K562 (cell line): ENCODE results near the gene SMCO1. TPM values are rescaled to one million over a fixed set of nuclear protein-coding genes. Genes with fewer than 3 reads are reported as not detected.

Experiments
- ATAC-seq: fragments of 200-7000 bp; cut with Tn5 transposase; 3 replicates; pipeline ENCODE4 v1.9.1; 2020; ENCODE audit warnings: moderate library complexity
- BruUV-seq: library from RNA; stranded (reverse); fragments of 400-500 nt; replicated peaks from 2 replicates; lab custom pipeline; 2021; lab: Mats Ljungman, UMichigan
- CTCF ChIA-PET: fragments of 300-600 bp; formaldehyde crosslinking; extraction: SDS; loops from one replicate; lab custom pipeline; 2021; ENCODE audit warnings: low intra/inter-chr PET ratio; lab: Yijun Ruan, JAX
- POLR2A ChIA-PET: fragments of 300-600, 350-650 bp; sonication (Branson Sonifier 250); formaldehyde crosslinking; extraction: SDS; loops from one replicate; lab custom pipeline; 2021; ENCODE audit warnings: antibody characterized with exemption, inconsistent platforms; lab: Yijun Ruan, JAX
- DNase-seq, 4 experiments: peaks; one replicate each; pipeline versions ENCODE4 v3.0.0 to v3.0.0-alpha.2; 2011 to 2018; ENCODE audit warnings: low spot score in 3 of 4, mixed read lengths in 3 of 4; ENCODE audit errors: extremely low read depth in 1 of 4
- FAIRE-seq: peaks from 2 replicates; lab custom pipeline; 2011; peaks lifted over from hg19 to GRCh38; lab: Jason Lieb, UNC
- H2AFZ ChIP-seq: 2 replicates; pipeline ENCODE4 v1.6.0; 2011; ENCODE audit warnings: low read depth, low read length, control low read depth, inconsistent platforms
- H3K27ac ChIP-seq: fragments of 200-600 bp; 3 replicates; pipeline ENCODE4 v1.8.0; 2011; ENCODE audit warnings: low read depth, mild to moderate bottlenecking, control low read depth, inconsistent platforms, low read length, moderate library complexity, mixed read lengths; ENCODE audit errors: extremely low read depth
- H3K27me3 ChIP-seq, 2 experiments: fragments of 300-600 bp in 1 of 2; 2 replicates in 1 of 2; 3 replicates in 1 of 2; pipeline versions ENCODE4 v1.6.0 to v1.8.0; 2011; ENCODE audit warnings: inconsistent platforms in 2 of 2, low read length in 2 of 2, mild to moderate bottlenecking in 1 of 2, mixed read lengths in 1 of 2, moderate library complexity in 1 of 2; ENCODE audit not compliant: control insufficient read depth in 2 of 2, insufficient read depth in 2 of 2
- H3K36me3 ChIP-seq: fragments of 300-600 bp; 3 replicates; pipeline ENCODE4 v1.8.0; 2011; ENCODE audit warnings: mild to moderate bottlenecking, low read length, inconsistent platforms; ENCODE audit not compliant: control insufficient read depth, insufficient read depth
- H3K4me1 ChIP-seq, 2 experiments: fragments of 200-600 bp in 1 of 2; replicated peaks in 1 of 2; 2 replicates in 1 of 2; 3 replicates in 1 of 2; pipeline versions ENCODE4 v1.5.1 to v1.8.0; 2011; ENCODE audit warnings: inconsistent platforms in 2 of 2, low read length in 2 of 2, mild to moderate bottlenecking in 1 of 2, mixed read lengths in 1 of 2, moderate library complexity in 1 of 2; ENCODE audit not compliant: control insufficient read depth in 2 of 2, insufficient read depth in 2 of 2
- H3K4me2 ChIP-seq: 2 replicates; pipeline ENCODE4 v1.6.1; 2011; ENCODE audit warnings: low read length, control low read depth, inconsistent platforms, mixed read lengths; ENCODE audit not compliant: insufficient read depth
- H3K4me3 ChIP-seq: fragments of 200-600 bp; sonication (generic), shearing (Covaris generic); 2 replicates; pipeline ENCODE4 v1.5.1; 2016; ENCODE audit warnings: control low read depth, inconsistent platforms
- H3K79me2 ChIP-seq: fragments of 200-600 bp; 3 replicates; pipeline ENCODE4 v1.8.0; 2011; ENCODE audit warnings: low read length, inconsistent platforms; ENCODE audit not compliant: control insufficient read depth, insufficient read depth
- H3K9ac ChIP-seq, 2 experiments: 2 replicates each; pipeline versions ENCODE4 v1.6.0 to v1.6.1; 2011; ENCODE audit warnings: low read depth in 2 of 2, low read length in 2 of 2, control low read depth in 1 of 2, inconsistent platforms in 1 of 2, mild to moderate bottlenecking in 1 of 2, mixed read lengths in 1 of 2; ENCODE audit not compliant: insufficient read depth in 1 of 2
- H3K9me1 ChIP-seq: one replicate; pipeline ENCODE4 v1.6.0; 2011; ENCODE audit warnings: inconsistent platforms, mild to moderate bottlenecking, low read length, moderate library complexity; ENCODE audit not compliant: control insufficient read depth, insufficient read depth
- H3K9me3 ChIP-seq: replicated peaks from 2 replicates; pipeline ENCODE4 v1.5.1; 2011; ENCODE audit warnings: low read depth, low read length, inconsistent platforms; ENCODE audit not compliant: control insufficient read depth, insufficient read depth
- H4K20me1 ChIP-seq: replicated peaks from 2 replicates; pipeline ENCODE4 v1.6.1; 2011; ENCODE audit warnings: low read length, inconsistent platforms, mixed read lengths; ENCODE audit not compliant: control insufficient read depth, insufficient read depth
- CBX2 ChIP-seq: fragments of 200-600 bp; sonication (generic); IDR thresholded peaks from one replicate; pipeline ENCODE4 v1.6.1; 2012; ENCODE audit warnings: mild to moderate bottlenecking, low read length, inconsistent platforms; ENCODE audit not compliant: insufficient read depth, poor library complexity, severe bottlenecking
- DNMT1 ChIP-seq: fragments of 450-650 bp; IDR thresholded peaks from 2 replicates; pipeline ENCODE4 v1.6.1; 2016; ENCODE audit warnings: antibody characterized with exemption, mild to moderate bottlenecking
- DPF2 ChIP-seq: fragments of 450-650 bp; IDR thresholded peaks from 2 replicates; pipeline ENCODE4 v1.6.1; 2016
- FOXA3 ChIP-seq, 2 experiments: fragments of 450-650 bp in 1 of 2; sonication (generic) in 1 of 2; formaldehyde crosslinking; IDR thresholded peaks in 1 of 2; conservative IDR thresholded peaks in 1 of 2; 2 replicates each; pipeline versions ENCODE4 v1.4.0 to v1.8.0; 2020 to 2022; ENCODE audit warnings: mild to moderate bottlenecking in 2 of 2, missing genetic modification reagents in 1 of 2
- FOXK2 ChIP-seq, 2 experiments: fragments of 450-650 bp; IDR thresholded peaks in 1 of 2; conservative IDR thresholded peaks in 1 of 2; 2 replicates each; pipeline ENCODE4 v1.6.1; 2016; ENCODE audit warnings: low read depth in 2 of 2, mild to moderate bottlenecking in 1 of 2
- KDM1A ChIP-seq, 2 experiments: fragments of 450-650 bp; IDR thresholded peaks; 2 replicates each; pipeline ENCODE4 v1.6.1; 2016; ENCODE audit warnings: mild to moderate bottlenecking in 2 of 2
- MCM5 ChIP-seq: fragments of 450-650 bp; IDR thresholded peaks from 2 replicates; pipeline ENCODE4 v1.6.1; 2016; ENCODE audit warnings: low read depth
- NCOR1 ChIP-seq: fragments of 450-650 bp; IDR thresholded peaks from 2 replicates; pipeline ENCODE4 v1.6.1; 2016; ENCODE audit warnings: mild to moderate bottlenecking, moderate library complexity
- NUFIP1 ChIP-seq: fragments of 450-650 bp; IDR thresholded peaks from 2 replicates; pipeline ENCODE4 v1.6.1; 2018; ENCODE audit not compliant: partially characterized antibody
- SMAD2 ChIP-seq: fragments of 150-350 bp; IDR thresholded peaks from 2 replicates; pipeline ENCODE4 v1.6.1; 2014; ENCODE audit warnings: low read depth, mild to moderate bottlenecking, low read length
- SMARCE1 ChIP-seq: fragments of 450-650 bp; IDR thresholded peaks from 2 replicates; pipeline ENCODE4 v1.7.1; 2016; ENCODE audit warnings: mild to moderate bottlenecking
- STAT5B ChIP-seq: fragments of 250-450 bp; sonication (Bioruptor Pico); IDR thresholded peaks from 2 replicates; pipeline ENCODE4 v1.8.0; 2021; ENCODE audit warnings: mild to moderate bottlenecking, inconsistent platforms
- TOE1 ChIP-seq, 2 experiments: fragments of 450-650 bp in 1 of 2; sonication (generic) in 1 of 2; formaldehyde crosslinking in 1 of 2; IDR thresholded peaks; 2 replicates each; pipeline versions ENCODE4 v1.7.1 to v1.8.0; 2016 to 2022; ENCODE audit warnings: borderline replicate concordance in 2 of 2, mild to moderate bottlenecking in 2 of 2, antibody characterized with exemption in 1 of 2, inconsistent platforms in 1 of 2, low read depth in 1 of 2, missing genetic modification reagents in 1 of 2, moderate library complexity in 1 of 2
- YBX1 ChIP-seq: fragments of 450-650 bp; IDR thresholded peaks from 2 replicates; pipeline ENCODE4 v1.7.1; 2016; ENCODE audit warnings: mild to moderate bottlenecking
- ZNF175 ChIP-seq: fragments of 200-800 bp; sonication (Bioruptor generic); IDR thresholded peaks from 2 replicates; pipeline ENCODE4 v1.6.1; 2016; ENCODE audit warnings: low read depth, mild to moderate bottlenecking, missing genetic modification characterization, missing compliant biosample characterization
- ZNF445 ChIP-seq: fragments of 250-450 bp; sonication (Bioruptor Pico); IDR thresholded peaks from 2 replicates; pipeline ENCODE4 v1.4.0; 2020; ENCODE audit warnings: low read depth, mild to moderate bottlenecking, moderate library complexity
- WGBS: fragments of 100-300 bp; shearing (Covaris generic); methylation state at CpG from one replicate; pipeline ENCODE4 v1.1.6; 2016; ENCODE audit warnings: low coverage, mixed read lengths; ENCODE audit not compliant: insufficient coverage; ENCODE audit errors: missing lambda C conversion rate; 5-methylcytosine and 5-hydroxymethylcytosine counted together
- in situ Hi-C: fragments of 300-500 bp; cut with MboI; formaldehyde crosslinking; loops from 4 replicates; pipeline ENCODE4 v1.15.0; 2018; ENCODE audit warnings: inconsistent platforms, mixed read lengths
- intact Hi-C: fragments of 100-400 bp; cut with micrococcal nuclease; formaldehyde crosslinking; loops from 2 replicates; pipeline ENCODE4 v1.14.2; 2022
- polyA plus RNA-seq, 8 experiments: library from polyadenylated mRNA; depleted of rRNA in 4 of 8; stranded (reverse) in 5 of 8; unstranded in 3 of 8; fragments of >200 nt; fragmentation: Nextera tagmentation in 2 of 8; fragmentation: Illumina TruSeq in 1 of 8; extraction: Ambion mirVana in 2 of 8; extraction: Trizol in 1 of 8; gene quantifications; 2 replicates each; pipeline versions ENCODE4 v1.2.1 to v1.2.3, GENCODE V29; 2011 to 2014; ENCODE audit warnings: inconsistent platforms in 1 of 8, missing spikeins in 1 of 8
- total RNA-seq, 7 experiments: library from RNA; depleted of rRNA in 6 of 7; stranded (reverse); fragments of >200 nt in 6 of 7; fragmentation: Illumina TruSeq in 2 of 7; extraction: Trizol in 2 of 7; gene quantifications; 2 replicates each; pipeline versions ENCODE4 v1.2.1 to v1.2.3, GENCODE V29; 2011 to 2021; ENCODE audit warnings: low replicate concordance in 1 of 7

Gene SMCO1
- total and polyA plus RNA-seq, 9 of the 15 experiments (the other 6 are each of a cell fraction or from before 2014, with no cell fraction given): 0.05 to 0.35 (median 0.12) TPM; not detected in 5

DNA sequence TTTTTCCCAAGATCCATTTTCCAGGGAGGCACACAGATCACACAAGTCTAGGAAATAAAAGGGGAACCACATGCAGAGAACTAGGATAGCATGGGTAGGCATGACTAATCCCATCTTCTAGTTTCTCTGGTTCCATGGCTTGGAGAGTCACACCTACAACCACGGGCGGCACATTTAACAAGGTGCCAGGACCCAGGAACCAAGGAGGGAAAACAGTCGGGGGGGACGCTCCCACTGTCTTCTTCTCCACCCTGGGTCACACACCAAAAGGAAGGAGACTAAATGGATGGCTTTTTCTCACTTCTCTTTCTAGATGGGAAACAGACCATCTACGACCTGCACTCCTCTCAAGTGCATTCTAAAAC lies 4.6 kb upstream of the SMCO1 start:
- H4K20me1 ChIP-seq: no peaks in the 10 kb centered on the region
- peak overlapping the region; percentile 96 for H2AFZ ChIP-seq
- no peak for ATAC-seq
- WGBS: 66% methylated on average over 5 of the region's 5 CpGs
- POLR2A ChIA-PET: interaction anchor here (0.6 to 1.5 kb wide), 2 partner anchors 9 to 441 kb away, joined by 3 read pairs; no protein-coding TSS in a partner anchor
- H3K4me3 ChIP-seq: no peak overlapping the region
- in situ Hi-C loops: loop anchor here (5.0 to 25.0 kb wide), 4 partner anchors 267 to 807 kb away; partner anchors contain the start of gene MUC20
- peaks cover 11 to 46% of the 10 kb centered on the region in 2 experiments for H3K4me1 ChIP-seq
- no peak overlapping the region for H3K4me2 ChIP-seq
- peak overlapping the region in 1 of 2 experiments; percentile 22; a peak in 1 of 4 replicates for H3K9ac ChIP-seq
- no TSS peak for BruUV-seq
- DNase-seq: no peak
- CTCF ChIA-PET: interaction anchor here (0.7 to 2.2 kb wide), 6 partner anchors 33 to 494 kb away, joined by 3 to 23 read pairs (median 6); no protein-coding TSS in a partner anchor
- H3K79me2 ChIP-seq: no peaks in the 10 kb centered on the region
- no peaks in the 10 kb centered on the region for H3K9me1 ChIP-seq
- no peak for FAIRE-seq
- H3K27me3 ChIP-seq: no peaks in the 10 kb centered on the region
- no peaks in the 10 kb centered on the region for H3K9me3 ChIP-seq
- H3K36me3 ChIP-seq: no peaks in the 10 kb centered on the region
- TF ChIP-seq STAT5B (no peak), MCM5 (no peak), SMAD2 (no peak), FOXA3 (CRISPR knock-in tag; conservative IDR thresholded peaks at IDR 0.05 in 1 of 2, IDR thresholded peaks at IDR 0.05 in 1 of 2) (no peak), DPF2 (no peak), TOE1 (IDR thresholded peaks at IDR 0.05; ENCODE audit: borderline replicate concordance) (no peak), TOE1 (CRISPR knock-in tag; IDR thresholded peaks at IDR 0.05; ENCODE audit: borderline replicate concordance, low read depth) (no peak), FOXK2 (conservative IDR thresholded peaks at IDR 0.05 in 1 of 2, IDR thresholded peaks at IDR 0.05 in 1 of 2; ENCODE audit: low read depth in 2 of 2) (no peak), CBX2 (no peak), KDM1A (IDR thresholded peaks at IDR 0.05) (no peak), SMARCE1 (no peak), DNMT1 (no peak), NCOR1 (no peak), ZNF445 (CRISPR knock-in tag) (no peak), YBX1 (no peak), ZNF175 (CRISPR knock-in tag) (no peak), NUFIP1 (no peak)
- intact Hi-C loops: loop anchor here (1.0 to 10.0 kb wide), 11 partner anchors 19 to 665 kb away; partner anchors contain the start of genes NCBP2, TFRC and TM4SF19
- H3K27ac ChIP-seq: no peak overlapping the region
